Anterior cingulate cortex (tissue), 58 donors: ENCODE results near the gene SLC16A10.

ENCODE experiments used
- DNase-seq, 58 donors: peaks; one replicate each; lab custom pipeline; 2025; lab: John Stamatoyannopoulos, UW

The SLC16A10 gene

DNA sequence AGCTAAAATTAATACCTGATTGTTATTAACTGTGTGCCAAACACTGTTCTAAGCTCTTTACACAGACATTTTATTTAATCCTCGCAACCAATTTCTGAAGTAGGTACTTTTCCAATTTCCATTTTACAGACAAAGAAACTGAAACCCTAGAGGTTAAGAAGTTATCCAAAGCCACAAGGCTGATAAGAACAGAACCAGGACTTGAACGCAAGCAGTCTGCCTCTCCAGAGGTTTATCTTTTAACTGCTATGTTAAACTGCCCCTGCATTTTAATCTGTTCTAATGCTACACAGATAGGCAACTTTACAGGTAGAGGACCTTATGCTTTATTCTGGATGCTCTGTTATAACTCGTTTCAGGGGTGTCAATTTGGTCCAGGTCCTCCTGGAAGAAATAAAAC lies 118.2 kb downstream of the SLC16A10 start:
- DNase-seq: no peak

DNA sequence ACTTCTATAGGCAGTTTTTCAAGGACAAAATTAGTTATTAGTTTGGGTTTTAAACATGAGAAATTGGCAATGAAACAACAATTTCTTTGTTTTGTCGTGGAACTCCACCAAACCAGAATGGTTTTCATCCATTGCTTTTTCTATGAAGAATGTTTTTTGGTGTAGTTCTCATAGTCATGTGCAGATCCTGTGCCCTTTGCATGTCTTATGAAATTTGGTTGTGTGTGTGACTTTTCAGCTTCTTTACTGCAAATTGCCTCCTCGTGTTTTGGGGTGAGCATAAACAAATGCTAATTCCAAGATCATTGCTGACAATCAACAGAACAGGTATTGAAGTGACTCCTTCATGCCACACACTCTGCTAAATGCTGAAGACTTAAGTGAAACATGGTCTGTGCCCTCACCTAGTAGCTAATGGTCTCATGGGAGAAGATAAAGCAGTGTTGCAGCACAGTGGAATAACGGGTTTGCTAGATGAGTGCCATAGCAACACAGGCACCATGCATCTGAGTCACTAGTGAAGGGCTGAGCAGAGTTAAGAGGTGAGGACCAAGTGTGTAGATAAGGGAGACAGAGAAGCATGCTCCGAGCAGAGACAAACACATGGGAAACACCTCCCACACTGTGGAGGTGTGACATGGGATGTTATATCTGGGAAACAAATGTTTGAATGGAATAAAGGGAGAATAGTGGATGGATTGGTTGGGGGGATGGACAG lies 120.0 kb downstream of the SLC16A10 start:
- no peak for DNase-seq

- no peak for DNase-seq
Observed at GRCh38 chr6:111208933-111209332, 121.6 kb downstream of the SLC16A10 start.

DNA sequence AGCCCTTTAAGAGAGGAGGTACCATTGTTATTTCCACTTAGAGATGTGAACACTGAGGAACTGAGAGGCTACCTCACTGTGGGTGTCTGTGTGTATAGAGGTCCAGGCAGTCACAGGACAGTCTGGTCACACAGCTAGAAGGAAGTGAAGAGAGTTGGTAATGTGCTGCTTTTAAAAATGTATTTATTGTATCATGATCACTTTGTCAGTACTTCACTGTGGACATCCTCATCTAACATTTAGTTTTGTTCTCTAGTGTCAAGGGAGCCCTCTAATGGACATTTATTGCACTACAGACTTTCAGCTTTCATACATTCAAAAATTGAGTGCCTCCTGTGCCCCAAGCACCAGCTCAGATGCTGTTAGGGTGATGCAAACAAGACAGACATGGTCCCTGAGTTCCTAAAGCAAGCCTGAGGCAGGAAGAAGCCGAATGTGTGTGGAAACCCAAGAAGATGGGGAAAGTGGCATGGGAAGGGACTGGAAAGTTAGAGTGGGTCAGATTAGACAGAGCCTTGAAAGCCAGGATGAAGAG lies 123.0 kb downstream of the SLC16A10 start:
- DNase-seq: peak in 3 of 58 donors; percentile 21 to 51 (median 25)

GRCh38 chr6:111211411-111212030 lies 124.2 kb downstream of the SLC16A10 start:
- DNase-seq: no peak

- DNase-seq: no peak
Observed at GRCh38 chr6:111212625-111213024, 125.3 kb downstream of the SLC16A10 start.

DNA sequence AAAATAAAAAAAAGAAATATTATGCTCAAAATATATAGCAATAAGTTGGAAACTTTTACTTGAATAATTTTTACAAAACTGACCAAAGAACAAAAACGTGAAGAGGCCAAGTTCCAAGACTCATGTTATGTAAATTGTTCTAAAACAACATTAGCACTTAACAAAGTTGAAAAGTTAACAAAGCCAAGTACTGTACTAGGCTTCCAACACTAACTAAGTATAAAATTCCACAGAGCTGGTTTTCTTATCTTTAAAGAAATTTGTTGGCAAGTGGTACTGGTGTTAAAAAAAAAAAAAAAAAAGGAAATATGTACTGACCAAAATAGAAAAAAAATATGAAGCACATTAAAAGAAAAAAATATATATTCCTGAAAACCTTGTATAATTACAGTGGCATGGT lies 127.8 kb downstream of the SLC16A10 start:
- DNase-seq: no peak

DNA sequence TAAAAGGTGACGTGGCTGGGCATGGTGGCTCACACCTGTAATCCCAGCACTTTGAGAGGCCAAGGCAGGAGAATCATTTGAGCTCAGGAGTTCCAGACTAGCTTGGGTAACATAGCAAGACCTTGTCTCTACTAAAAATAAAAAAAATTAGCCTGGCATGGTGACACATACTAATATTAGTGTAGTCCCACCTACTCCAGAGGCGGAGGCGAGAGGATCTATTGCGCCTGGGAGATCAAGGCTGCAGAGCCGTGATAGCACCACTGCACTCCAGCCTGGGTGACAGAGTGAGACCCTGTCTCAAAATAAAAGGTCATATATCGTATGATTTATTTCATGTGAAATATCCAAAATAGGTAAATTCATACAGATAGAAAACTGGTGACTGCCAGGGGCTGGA lies 132.5 kb downstream of the SLC16A10 start:
- DNase-seq: no peak

DNA sequence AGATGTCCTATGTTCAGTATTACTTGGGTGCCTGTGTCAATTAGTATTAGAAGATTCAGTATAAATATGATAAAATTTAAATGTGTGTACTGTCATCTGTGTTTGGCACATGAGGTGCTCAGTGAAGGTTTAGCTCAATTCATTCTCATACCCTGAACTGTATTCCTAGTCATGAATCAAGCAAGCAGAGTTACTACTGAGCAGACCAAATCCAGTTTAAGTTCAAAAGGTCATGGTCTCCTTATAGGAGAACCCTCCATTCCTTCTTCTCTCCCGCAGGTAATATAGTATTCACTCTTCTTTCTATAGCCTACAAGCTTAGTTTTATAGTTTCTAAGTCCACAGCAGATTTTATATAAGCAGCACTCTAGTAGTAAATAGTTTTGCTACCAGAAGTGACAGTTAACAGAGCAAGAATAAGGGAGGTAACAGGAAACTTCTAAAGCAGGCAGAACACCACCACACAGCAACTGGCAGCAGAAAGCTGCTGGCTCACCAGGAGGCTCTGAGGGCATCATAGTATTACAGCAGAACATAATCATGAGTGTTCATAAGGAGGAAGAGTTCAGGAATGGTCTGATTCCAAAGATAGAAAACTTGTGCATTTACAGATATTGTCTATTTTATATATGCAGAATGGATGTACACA lies 133.2 kb downstream of the SLC16A10 start:
- DNase-seq: no peak

GRCh38 chr6:111221804-111222203 lies 134.5 kb downstream of the SLC16A10 start:
- no peak for DNase-seq

DNA sequence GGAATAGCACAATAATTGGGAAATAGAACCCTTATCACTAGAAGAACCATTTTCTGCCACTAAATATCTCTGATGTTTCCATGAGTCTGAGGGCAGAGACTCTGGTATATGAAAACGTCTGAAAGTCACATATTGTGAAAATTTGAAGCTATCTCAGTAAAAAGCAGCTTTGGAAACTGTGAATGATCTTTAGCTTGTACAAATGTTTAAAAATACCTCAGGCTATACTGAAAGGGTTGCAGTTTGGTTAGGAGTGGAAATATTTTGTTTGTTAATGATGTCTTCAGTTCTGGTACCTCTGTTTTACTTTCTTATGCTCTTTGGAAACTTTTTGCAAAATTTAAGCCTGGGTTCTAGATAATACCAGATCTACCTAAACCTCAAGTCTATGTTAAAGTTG lies 135.0 kb downstream of the SLC16A10 start:
- no peak for DNase-seq

DNA sequence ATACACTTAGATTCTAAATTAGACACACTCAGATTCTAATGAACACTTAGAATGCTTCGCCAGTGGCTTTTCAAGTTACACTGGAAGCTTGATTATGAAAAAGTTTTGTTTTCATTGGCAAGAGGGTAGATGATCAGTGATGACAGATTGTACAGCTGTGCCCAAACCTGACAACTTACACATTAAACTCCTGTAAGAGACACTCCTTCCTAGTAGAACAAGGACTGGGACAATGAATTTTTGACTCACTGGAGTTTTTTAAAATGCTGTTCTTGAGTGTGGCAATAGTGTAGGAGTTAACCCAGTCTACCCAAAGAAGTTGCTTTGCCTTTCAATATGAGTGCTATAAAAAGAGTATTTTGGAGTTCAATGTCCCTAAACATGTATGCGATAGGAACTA lies 140.8 kb downstream of the SLC16A10 start:
- DNase-seq: no peak

GRCh38 chr6:111230351-111231089 lies 143.2 kb downstream of the SLC16A10 start:
- DNase-seq: no peak

GRCh38 chr6:111231090-111231459 lies 143.8 kb downstream of the SLC16A10 start:
- no peak for DNase-seq

DNA sequence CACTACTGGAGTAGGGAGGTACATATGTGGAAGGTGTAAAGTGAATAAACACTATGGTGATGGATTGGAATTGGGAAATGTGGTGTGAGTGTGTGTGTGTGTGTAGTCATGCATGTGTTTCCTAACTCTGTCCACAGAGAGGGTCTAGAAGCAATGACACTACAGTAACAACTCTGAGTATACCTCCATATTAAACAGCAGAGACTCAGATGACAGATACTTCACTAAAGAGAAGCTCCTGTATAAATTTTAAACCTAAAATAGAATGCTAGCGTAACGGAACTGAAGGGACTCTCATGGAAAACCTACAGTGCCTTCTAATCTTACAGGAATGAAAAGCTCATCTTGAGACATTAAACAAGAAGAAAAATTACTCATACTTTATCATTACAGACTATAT lies 150.5 kb downstream of the SLC16A10 start:
- no peak for DNase-seq

DNA sequence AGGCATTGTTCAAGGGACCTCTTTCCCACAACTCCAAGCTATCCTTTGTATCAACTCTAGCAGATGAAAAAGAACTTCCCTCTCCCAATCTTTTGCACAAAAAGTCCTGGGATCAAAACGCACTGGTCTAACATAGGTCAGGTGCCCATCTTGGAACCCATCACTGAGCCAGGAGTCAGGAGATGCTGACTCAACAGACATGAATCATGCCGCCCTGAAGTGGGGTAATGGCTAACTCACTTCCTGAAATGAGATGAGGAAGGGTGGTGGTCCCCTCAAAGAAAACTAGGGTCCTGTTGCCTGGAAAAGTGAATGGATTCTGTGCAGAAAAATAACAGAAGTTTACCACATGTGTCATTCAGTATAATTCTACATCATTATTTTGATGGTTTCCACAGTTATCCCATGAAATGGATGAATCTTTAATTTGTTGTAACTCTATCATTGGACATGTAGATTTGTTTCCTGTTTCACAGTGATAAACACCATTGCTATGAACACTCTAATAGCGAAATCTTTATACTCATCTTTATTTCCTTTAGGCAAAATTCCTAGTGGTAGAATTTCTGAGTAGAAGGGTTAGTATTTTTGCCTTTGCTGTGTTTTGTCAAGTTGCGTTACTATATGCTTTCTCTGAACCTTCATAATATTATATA lies 151.3 kb downstream of the SLC16A10 start:
- DNase-seq: no peak

- DNase-seq: no peak
Observed at GRCh38 chr6:111239461-111239860, 152.2 kb downstream of the SLC16A10 start.

GRCh38 chr6:111242452-111242851 lies 155.1 kb downstream of the SLC16A10 start:
- no peak for DNase-seq

DNA sequence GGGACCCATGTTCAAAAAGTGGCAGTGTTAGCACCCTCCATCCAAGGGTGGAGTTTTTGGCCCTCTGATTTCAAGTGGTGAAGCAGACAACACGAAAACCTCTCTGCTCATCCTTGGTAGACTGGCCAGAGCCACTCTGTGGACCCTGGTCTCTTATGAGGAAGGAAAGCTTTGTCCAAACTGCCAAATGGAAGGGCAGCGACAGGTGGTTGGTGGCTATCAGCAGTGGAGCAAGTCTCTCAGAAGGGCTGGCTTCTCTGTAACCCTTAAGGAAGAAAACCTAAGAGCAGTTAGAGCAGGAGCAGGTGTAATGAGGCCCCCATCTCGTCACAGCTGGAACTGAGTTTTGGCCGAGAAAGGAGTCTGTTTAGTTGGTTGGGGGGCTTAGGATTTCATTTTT lies 155.8 kb downstream of the SLC16A10 start:
- no peak for DNase-seq

GRCh38 chr6:111248789-111249188 lies 161.5 kb downstream of the SLC16A10 start:
- DNase-seq: no peak
